Erythroblast (primary cell): ENCODE data around the gene UVSSA.

ENCODE experiments used
- GATA1 ChIP-seq: IDR thresholded peaks from 2 replicates; pipeline ENCODE4 v1.6.1; 2011; ENCODE audit warnings: low read depth, mild to moderate bottlenecking, control low read depth, low read length, moderate library complexity
- POLR2A ChIP-seq: IDR thresholded peaks from 2 replicates; pipeline ENCODE4 v1.6.1; 2011; ENCODE audit warnings: mild to moderate bottlenecking, low read length

DNA sequence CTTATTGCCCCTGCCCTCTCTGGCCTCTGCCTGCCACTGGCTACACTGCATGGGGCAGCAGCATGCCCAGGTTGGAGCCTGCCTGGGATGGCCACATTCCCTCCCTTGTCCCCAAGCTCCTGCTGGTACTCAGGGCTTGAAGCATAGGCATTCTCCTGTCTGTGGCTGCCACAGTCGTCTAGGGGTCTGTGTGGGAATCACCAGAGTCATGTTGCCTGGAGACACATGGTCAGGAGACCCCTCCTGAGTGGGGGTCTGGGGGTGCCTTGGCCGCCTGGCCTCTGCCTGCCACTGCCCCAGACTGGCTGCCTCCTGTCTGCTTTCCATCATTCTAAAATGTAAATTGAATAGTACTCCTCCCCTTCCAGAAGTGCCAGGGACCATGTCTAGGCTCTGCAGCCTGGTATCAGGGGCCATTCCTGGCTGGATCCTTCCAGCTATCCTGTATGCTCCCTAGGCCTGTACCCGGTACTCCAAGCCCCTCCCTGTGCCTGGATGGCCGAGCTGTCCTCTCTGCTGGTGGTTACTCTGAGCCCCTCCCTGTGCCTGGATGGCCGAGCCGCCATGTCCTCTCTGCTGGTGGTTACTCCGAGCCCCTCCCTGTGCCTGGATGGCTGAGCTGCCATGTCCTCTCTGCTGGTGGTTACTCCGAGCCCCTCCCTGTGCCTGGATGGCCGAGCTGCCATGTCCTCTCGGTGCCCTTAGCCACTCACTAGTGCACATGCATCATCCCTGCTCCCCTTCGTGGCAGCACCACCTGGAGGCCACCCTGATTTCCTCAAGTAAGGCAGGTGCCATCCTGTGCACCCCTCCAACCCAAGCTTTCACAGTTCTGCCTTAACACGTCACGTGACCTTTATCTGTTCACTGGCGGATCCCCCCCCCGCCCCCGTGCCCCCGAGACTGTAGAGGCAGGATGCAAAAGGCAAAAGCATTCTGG, 64.7 kb downstream of the UVSSA start:
- TF ChIP-seq POLR2A (no peak), GATA1 (no peak)
